DMS 273 (cell line): ENCODE results near the gene PHETA1.
A peak's percentile ranks its signal among the peaks of the same experiment; 100 is the strongest.

ENCODE experiments used
- DNase-seq: peaks from one replicate; lab custom pipeline; 2025; ENCODE audit not compliant: unreplicated experiment; lab: John Stamatoyannopoulos, UW

PHETA1 gene, protein sequence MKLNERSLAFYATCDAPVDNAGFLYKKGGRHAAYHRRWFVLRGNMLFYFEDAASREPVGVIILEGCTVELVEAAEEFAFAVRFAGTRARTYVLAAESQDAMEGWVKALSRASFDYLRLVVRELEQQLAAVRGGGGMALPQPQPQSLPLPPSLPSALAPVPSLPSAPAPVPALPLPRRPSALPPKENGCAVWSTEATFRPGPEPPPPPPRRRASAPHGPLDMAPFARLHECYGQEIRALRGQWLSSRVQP

DNA sequence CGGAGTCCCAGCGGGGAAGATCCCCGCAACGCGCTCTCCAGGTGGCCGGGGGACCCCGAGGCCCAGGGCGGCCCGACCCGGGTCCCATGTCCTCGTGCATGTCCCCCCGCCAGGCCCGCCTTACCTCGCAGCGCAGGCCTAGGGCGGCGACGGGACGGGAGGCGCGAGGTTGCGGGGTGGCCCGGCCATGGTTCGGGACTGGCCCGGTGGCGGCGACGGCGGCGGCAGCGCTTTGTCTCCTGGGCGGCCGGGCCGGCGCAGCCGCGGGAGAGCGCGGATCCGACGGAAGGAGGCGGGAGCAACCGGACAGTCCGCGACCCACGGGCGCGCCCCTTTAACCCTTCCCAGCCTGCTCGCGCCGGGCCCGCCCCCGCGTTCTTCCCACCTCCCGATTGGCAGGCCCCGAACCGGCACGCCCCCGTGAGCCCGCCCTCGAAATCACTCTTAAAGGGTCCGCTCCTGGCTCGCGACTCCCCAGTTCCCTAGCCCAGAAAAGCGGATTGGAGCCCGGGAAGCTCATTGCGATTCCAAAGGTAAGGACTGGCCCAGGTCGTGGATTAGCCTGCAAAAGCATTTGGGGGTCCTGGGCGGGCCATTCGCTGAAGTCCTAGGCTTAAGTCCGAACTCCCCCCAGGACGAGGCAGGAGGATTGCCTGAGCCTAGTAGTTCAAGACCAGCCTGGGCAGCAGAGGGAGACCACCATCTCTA lies at the start of gene PHETA1:
Gene PHETA1 (minus strand): TSS at position 308 of the 708 bp plus-strand sequence. CDS start 5,668 bp downstream, outside the sequence.
- DNase-seq: peak; percentile 84

DNA sequence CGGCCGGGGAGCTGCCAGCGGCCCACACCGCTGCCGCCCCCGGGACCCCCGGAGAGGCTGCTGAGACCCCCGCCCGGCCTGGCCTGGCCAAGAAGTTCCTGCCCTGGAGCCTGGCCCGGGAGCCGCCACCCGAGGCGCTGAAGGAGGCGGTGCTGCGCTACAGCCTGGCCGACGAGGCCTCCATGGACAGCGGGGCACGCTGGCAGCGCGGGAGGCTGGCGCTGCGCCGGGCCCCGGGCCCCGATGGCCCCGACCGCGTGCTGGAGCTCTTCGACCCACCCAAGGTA lies 49.6 kb upstream of the PHETA1 start:
- no peak for DNase-seq

DNA sequence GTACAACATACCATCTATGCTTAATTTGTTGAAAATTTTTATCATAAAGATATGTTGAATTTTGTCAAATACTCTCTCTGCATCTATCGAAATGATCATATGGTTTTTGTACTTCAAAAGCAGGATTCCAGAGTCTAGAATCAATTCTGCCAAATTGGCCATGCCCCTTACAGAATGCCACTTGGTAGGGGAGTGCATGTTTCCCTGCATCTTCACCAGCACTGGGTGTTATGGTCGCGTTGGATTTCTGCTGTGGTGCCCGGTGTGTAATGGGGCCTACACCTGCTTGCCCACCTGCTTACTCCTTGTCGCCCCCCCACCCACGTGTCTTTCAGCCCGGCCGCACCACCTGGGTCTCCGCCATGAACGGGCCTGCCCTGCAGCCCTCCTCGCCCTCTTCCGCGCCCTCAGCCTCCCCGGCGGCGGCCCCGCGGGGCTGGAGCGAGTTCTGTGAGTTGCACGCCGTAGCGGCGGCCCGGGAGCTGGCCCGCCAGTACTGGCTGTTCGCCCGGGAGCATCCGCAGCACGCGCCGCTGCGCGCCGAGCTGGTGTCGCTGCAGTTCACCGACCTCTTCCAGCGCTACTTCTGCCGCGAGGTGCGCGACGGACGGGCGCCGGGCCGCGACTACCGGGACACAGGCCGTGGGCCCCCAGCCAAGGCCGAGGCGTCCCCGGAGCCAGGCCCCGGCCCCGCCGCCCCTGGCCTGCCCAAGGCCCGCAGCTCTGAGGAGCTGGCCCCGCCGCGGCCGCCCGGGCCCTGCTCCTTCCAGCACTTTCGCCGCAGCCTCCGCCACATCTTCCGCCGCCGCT lies 49.1 kb upstream of the PHETA1 start:
- no peak for DNase-seq

DNA sequence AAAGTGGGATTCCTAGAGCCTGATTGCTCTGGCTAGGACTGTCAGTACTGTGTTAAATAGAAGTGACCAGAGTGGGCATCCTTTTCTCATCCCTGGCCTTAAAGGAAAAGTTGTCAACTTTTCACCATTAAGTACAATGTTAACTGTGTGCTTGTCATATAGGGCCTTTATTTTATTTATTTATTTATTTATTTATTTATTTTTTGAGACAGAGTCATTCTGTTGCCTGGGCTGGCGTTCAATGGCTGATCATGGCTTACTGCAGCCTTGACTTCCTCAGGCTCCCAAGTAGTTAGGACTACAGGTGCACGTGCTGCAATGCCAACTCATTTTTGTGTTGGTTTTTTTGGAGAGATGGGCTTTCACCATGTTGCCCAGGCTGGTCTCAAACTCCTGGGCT lies 48.4 kb upstream of the PHETA1 start:
- no peak for DNase-seq

DNA sequence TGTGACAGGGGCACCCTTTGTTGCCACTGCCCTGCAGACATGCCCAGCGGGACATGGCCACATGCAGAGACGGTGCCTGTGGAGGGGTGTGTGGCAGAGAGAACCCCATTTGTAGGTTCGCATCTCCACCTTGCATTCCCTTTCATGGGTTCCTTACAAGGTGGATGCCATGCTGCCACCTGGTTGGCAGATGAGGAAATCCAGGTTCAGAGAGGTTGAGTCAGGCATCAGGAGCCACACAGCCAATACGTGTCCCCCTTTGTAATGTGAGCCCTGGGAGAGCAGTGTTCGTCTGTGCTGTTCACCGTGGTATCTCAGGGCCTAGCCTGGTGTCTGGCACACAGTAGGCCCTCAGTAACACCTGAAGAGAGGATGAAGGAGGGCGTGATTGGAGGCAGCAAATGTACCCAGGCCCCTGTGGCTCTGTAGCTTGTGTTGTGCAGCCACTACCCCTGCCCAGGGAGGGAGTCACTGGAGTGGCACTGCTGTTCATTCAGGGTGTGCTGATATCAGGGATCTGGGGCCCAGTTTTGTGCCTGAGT lies 45.9 kb upstream of the PHETA1 start:
- DNase-seq: no peak

DNA sequence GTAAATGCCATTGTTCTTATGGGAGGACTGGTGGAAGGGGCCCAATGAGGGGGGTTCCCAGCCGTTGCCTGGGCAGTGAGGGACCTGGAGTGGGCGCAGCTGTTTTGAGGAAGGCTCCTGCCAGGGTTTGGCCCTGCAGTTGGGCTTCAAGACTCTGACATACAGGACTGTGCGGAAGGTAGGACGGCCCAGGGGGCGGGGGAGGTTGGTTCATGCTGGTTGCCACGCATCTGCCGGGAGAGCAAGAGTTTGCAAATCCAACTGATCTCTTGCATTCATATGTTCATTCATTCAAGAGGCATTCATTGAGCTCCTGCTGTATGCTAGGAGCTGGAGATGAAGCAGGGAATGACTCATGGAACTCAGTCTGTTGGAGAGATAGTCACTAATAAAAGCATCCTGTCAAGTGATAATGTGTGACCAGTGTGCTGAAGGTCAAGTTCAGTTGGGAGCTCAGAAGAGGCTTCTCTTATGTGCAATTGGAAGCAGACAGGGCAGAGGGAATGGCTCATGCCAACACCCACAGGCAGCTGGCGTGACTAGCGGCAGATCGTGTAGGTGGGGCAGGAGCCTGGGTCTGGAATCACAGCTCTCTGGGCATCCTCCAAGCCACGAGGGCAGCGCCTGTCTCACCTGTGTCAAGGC lies 44.7 kb upstream of the PHETA1 start:
- DNase-seq: no peak

DNA sequence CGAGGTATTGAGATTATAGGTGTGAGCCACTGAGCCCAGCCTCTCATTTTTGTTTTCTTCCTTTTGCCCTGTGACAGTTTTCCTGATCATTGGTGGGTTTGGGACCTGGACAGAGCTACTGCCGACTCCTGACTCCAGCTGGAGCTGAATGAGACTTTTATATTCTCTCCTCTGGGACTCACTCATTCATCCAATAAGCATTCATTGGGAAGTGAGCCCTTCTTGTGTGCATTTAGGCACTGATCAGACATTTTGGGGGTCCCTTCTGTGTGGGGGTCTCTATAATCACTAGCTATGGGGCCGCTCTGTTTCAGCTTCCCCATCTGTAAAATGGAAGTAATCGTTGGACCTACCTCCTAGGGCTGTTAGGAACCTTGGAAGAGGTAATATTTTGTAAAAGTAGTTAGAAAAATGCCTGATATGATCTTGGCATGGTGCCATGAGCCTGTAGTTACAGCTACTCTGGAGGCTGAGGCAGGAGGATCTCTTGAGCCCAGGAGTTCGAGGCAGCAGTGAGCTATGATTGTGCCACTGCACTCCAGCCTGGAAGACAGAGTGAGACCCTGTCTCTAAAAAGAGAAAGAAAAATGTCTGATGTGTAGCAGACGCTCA lies 44.0 kb upstream of the PHETA1 start:
- DNase-seq: no peak

DNA sequence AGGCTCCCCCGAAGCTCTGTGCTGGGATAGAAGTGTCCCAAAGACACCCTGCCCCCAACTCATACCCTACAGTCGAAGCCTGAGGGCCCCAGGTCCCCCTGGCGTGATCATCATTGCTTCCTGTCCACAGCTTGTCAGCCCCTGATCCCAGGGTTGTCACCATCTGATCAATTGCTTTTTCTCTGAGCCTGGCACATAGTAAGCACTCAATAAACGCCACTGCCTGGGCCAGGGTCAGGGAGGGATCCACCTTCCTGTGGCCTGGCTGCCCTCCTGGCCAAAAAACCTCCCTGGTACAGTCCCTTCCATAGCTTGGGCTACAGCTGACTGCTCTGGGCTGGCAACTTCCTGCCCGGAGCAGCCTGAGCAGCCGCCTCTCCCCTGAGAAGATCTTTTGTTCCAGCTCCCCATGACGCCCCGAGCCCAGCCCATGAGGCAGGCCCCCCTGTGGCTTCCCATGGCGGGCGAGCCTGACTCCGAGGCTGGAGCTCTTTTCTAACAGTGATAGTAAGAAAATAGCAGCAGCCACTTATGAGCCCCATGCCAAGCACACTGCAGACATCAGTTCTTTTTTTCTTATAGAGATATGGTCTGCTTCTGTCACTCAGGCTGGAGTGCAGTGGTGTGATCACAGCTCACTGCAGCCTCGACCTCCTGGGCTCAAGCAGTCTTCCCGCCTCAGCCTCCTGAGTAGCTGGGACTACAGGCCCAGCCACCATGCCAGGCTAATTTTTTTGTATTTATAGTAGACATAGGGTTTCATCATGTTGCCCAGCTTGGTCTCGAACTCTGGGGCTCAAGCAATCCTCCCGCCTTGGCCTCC lies 43.3 kb upstream of the PHETA1 start:
- DNase-seq: no peak

DNA sequence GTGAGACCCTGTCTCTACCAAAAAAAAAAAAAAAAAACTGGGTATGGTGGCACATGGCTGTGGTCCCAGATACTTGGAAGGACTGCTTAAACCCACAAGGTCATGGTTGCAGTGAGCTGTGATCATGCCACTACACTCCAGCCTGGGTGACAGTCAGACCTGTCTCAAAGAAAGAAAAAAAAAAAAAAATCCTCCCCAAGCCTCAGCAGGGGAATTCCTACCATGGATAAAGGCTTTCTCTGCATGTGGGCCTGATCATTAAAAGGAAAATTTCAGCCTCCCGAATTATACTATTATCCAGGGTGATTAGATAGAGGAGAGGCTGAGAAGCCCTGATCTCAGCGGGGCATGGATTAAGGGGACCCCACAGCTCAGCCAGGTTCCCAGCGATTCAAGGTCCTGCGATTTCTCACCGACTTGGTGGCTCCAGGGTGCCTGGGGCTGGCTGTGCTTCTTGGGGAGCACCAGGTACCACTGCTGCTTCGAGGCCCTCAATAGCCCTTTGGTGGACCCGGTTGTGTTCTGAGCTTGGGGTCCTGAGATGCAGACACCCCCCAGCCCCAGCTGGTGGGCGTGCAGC lies 42.4 kb upstream of the PHETA1 start:
- no peak for DNase-seq

DNA sequence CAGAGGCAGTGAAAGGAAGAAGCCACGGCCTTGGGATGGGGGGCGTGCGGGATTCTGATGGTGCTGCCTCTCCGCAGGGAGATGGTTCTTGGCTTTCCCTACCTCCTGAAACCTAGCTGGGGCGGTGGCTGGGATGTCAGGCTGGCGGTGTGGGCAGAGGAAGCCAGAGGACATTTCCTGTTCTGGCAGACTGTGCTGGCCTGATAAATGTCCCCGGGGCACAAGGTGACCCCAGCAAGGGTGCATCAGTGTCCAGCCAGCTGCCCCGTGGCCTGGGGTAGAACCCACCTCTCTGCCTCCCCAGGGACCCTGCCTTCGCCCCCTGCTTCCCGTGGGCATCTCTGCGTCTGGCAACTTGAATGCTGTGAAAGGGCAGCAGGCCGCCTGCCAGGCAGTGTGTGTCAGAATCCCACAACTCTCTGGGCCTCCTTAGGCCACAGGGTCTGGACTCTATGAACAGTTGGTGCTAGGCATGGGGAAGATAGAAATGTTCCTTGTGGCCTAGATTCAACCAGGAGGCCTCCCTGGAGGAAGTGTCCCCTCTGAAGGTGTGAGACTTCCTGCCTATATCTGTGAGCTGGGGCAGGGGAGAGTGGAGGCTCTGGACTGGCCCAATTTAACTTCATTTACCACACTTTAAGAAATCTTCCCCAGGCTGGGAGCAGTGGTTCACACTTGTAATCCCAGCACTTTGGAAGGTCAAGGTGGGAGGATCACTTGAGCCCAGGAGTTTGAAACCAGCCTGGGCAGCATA lies 41.7 kb upstream of the PHETA1 start:
- DNase-seq: no peak

DNA sequence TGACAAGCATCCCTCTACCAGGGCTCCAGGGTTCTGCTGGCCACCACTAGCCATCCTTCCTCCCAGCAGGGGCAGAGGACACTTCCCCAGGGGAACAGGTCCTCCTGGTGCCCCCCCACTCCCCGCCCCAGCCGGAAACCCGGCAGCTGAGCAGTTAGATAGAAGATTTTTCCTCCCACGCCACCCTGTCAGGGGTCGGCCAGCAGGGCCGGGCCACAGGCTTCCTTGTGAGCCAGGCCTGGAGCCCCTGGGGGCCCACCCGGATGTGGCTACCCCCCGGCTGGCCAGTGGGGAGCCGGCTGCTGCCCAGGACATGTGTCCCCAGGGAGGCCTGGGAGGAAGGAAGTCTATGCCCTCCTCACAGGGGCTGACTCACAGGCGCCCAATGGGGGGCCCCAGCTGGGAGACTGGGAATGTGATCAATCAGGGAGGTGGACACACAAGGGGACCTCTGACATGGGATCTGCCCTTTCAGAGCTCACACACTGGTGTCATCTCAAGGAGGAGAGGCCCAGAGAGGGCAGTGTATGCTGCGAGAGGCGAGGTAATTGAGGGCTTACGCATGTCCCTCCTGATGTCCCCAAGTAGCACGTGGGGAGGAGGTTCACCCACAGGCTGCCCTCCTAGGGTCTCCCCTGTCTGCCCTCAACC lies 41.0 kb upstream of the PHETA1 start:
- DNase-seq: no peak

DNA sequence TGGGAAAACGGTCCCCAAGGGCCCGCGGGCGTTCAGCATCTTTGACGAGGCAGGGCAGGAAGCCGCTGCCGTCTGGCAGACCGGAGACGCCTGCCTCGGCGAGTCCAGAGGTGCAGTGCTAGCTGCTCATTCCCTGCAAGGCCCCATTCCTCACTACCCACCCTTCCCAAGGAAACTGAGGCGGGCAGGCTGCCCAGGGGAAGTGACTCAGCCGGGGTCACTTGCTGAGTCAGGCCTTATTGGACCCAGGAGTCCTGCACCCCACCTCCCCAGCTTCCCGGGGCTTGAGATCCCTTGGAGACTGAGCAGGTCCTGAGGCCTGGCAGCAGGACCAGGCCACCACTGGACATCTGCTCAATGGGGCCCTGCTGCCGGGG lies 40.5 kb upstream of the PHETA1 start:
- peak; percentile 20 for DNase-seq

DNA sequence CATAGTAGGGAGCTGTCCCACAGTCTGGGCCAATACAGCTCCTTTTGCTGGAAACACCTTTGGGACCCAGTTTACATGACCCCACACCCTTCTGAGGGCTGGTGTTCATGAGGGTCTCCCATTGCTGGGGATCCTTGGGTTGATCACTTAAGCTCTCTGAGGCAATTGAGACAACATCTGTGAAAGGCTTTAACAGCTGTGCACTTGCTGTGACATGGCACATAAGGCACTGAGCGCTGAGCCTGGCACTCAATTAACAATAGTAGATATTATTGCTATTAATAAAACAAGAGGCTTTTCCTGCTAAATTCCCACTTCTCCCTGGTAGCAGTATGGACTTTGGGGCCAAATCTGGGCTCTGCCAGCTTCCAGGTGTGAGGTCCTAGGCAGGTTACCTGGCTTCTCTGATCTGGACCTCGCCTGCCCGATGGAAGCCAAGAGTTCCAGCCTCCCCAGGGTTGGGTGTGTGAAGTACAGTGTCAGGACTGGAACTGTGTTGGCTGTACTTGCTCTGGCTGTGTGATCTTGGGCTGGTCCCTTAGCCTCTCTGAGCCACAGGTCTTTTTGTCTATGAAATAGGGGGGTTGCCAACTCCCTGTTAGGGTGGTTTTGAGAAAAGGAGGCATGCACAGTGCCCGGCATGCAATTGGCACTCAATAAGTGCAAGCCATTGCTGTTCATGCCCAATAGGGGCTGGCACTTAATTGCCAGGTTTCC lies 39.9 kb upstream of the PHETA1 start:
- peak; percentile 6 for DNase-seq

DNA sequence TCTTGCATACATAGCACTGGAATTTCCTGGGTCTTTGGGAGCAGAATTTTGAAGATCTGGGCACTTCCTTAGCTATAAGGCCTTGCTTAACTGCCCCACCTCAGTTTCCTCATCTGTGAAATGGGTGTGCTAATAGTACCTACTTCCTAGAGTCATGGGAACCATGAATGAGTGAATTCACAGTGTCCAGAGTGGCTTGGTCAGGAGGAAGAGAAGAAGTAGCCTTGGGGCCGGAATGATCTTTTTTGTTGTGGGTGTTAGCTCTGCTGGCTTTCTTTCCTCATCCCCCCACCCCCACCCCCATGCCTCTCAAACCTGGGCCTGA lies 39.2 kb upstream of the PHETA1 start:
- no peak for DNase-seq

DNA sequence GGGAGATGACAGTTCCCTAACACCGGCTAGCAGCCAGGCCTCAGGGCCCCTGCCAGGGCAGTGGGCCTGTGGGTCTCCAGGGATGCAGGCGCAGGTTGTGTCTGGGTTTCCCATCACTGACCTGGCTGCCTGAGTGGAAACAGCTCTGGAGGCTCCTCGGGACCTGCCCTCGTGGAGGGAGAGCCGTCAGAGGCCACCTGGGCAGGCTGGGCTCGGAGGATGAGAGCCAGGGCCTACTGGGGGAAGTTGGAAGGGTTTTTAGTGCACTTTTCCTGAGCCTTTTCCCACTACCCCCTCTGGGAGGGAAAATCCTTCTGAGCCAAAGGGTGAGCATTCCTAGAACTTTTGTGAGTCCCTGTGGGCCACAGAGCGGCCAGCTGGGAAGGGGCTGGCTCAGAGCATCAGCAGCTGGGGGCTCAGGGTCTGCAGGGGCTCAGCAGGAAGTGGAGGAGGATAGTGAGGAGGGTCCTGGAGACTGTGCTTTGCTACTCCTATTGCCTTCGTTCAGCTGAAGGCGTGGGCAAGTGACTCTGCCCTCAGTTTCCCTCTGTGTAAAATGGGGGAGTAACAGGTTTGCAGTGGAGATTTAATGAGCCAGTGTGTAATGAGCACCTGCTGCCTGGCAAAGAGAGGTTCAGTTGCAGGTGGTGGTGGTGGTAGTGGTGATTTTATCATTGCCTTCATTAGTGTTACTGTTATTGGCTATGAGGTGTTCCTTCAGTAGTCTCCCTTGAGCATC lies 38.7 kb upstream of the PHETA1 start:
- peak; percentile 32 for DNase-seq

DNA sequence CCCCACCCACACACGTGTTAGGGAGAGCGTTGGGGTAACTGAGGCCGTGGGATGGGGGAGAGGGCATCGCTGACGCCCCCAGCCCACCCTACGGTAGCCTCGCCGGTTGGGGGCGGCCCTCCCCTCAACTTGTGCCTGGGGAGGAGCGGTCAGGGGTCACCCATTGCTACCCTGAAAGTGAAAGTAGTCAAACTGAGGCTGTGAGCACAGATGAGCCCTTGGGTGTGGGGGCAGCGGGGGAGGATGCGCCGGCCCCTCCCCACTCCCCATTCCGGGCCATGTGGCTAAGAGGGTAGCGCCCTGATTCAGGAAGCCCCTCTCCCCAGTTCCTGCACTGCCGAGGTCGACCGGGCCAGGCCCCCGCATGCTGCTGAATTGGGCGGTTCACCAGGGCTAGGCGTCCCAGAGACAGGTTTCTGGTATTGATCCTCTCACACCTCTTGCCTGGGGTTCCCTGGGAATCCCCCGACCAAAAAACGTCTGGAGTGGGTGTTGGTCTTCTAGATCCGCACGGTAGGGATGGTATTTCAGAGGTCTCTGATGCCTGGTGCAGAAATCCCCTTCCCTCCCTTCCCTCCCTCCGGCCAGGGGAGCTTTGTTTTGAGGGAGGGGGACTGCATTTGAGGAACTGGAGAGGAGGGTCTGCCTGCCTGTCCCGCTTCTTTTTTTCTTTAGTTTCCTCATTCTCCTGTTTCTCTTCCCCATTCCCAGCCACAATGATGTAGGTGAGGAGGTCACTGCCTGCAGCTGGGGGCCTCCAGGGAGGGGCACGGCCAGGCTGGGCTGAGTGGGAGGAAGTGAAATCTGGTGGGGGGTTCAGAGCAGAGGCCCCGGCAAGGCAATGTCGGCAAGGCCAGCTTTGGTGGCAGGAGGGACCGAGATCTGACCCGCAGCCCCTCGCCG lies 37.8 kb upstream of the PHETA1 start:
- DNase-seq: no peak
